A673 (cell line): ENCODE results near the gene NPPA. TPM values are rescaled to one million over a fixed set of nuclear protein-coding genes. Genes with fewer than 3 reads are reported as not detected.

ENCODE experiments used
- BruUV-seq: library from RNA; stranded (reverse); fragments of 400-500 nt; replicated peaks from 2 replicates; lab custom pipeline; 2021; lab: Mats Ljungman, UMichigan
- CTCF ChIA-PET: fragments of 300-600 bp; sonication (Branson Sonifier 250); formaldehyde crosslinking; loops from one replicate; lab custom pipeline; 2022; ENCODE audit warnings: antibody characterized with exemption; lab: Charles Lee
- POLR2A ChIA-PET: fragments of 300-600 bp; sonication (Branson Sonifier 250); formaldehyde crosslinking; loops from one replicate; lab custom pipeline; 2022; ENCODE audit warnings: antibody characterized with exemption; ENCODE audit not compliant: low non-redundant PET; lab: Charles Lee
- DNase-seq: peaks from one replicate; pipeline ENCODE4 v3.0.0-alpha.2; 2015; ENCODE audit warnings: low spot score
- H3K27ac ChIP-seq: fragments of 200-600 bp; sonication (generic); 2 replicates; pipeline ENCODE4 v1.5.1; 2016; ENCODE audit warnings: mixed run types, low read depth, mild to moderate bottlenecking, mixed read lengths, antibody characterized with exemption, low read length; ENCODE audit not compliant: poor library complexity, severe bottlenecking
- H3K27me3 ChIP-seq: fragments of 200-600 bp; sonication (generic); replicated peaks from 2 replicates; pipeline ENCODE4 v1.6.1; 2017; ENCODE audit warnings: mixed run types, low read depth, mild to moderate bottlenecking, mixed read lengths, antibody characterized with exemption, low read length; ENCODE audit not compliant: insufficient read depth, poor library complexity
- H3K36me3 ChIP-seq: fragments of 200-600 bp; sonication (generic); 2 replicates; pipeline ENCODE4 v1.6.1; 2016; ENCODE audit warnings: mixed run types, mild to moderate bottlenecking, mixed read lengths, antibody characterized with exemption, low read length; ENCODE audit not compliant: insufficient read depth, poor library complexity, severe bottlenecking
- H3K4me1 ChIP-seq: fragments of 200-600 bp; sonication (generic); 2 replicates; pipeline ENCODE4 v1.6.1; 2017; ENCODE audit warnings: mixed run types, mild to moderate bottlenecking, mixed read lengths, antibody characterized with exemption, low read length; ENCODE audit not compliant: insufficient read depth, poor library complexity, severe bottlenecking
- H3K4me3 ChIP-seq: fragments of 200-600 bp; sonication (generic); 2 replicates; pipeline ENCODE4 v1.5.1; 2016; ENCODE audit warnings: low read depth, mixed run types, mild to moderate bottlenecking, mixed read lengths, low read length; ENCODE audit not compliant: poor library complexity, severe bottlenecking
- H3K9me3 ChIP-seq: fragments of 200-600 bp; sonication (generic); 2 replicates; pipeline ENCODE4 v1.6.1; 2016; ENCODE audit warnings: mixed run types, low read depth, mild to moderate bottlenecking, mixed read lengths, antibody characterized with exemption, low read length; ENCODE audit not compliant: poor library complexity, severe bottlenecking
- EZH2 ChIP-seq: fragments of 200-600 bp; sonication (generic); IDR thresholded peaks from 2 replicates; pipeline ENCODE4 v1.6.1; 2017; ENCODE audit warnings: borderline replicate concordance, low read depth, mild to moderate bottlenecking, mixed read lengths, antibody characterized with exemption, low read length; ENCODE audit not compliant: poor library complexity, severe bottlenecking
- intact Hi-C: fragments of 100-400 bp; cut with micrococcal nuclease; formaldehyde crosslinking; loops from one replicate; pipeline ENCODE4 v1.10.0; 2022; ENCODE audit not compliant: unreplicated experiment
- total RNA-seq: library from RNA; stranded (reverse); gene quantifications from 2 replicates; pipeline ENCODE4 v1.2.3, GENCODE V29; 2021
- TF ChIP-seq, protein P1 (sequence below): fragments of 300-800, 200-600 bp; sonication (generic); conservative IDR thresholded peaks from 2 replicates; pipeline ENCODE4 v1.5.1; 2017; ENCODE audit warnings: low read depth, mild to moderate bottlenecking, antibody characterized with exemption, low read length, moderate library complexity, mixed read lengths

Gene NPPA
- total RNA-seq, 1 experiment from 2014 or later = not detected

DNA sequence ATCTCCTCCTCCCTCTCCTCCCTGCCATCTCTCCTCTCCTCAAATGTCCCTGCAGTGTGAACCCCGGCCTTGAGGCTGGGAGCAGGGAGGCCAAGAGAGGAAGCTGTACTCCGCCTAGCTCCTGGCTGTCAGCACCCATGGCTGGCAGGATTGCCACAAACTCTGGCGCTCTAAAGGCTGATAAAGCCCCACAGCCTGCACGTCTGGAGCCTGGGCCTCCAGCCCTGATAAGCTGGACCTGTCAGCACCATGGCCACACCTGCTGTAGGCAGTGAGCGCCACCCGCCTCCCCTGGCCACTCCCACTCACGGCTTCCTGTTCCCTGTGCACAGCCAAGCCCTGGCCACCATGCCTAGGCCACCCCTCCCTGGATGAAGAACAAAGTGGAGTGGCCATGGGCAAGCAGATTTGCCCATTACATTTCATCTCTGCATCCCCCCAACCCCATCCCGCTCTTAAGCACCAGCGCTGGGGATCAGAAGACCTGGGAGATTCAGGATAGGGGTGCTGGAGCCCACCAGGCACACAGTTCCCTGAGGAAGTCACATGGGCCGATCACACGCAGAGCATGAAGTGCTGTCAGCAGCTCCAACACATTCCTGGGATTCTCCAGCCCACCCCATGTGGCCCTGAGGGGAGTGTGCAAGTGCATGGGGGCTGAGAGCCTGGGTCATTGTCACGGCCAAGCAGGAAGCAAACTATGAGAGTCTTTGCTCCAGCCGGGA, 35.4 kb upstream of the NPPA start:
- CTCF ChIA-PET = no interaction called here

DNA sequence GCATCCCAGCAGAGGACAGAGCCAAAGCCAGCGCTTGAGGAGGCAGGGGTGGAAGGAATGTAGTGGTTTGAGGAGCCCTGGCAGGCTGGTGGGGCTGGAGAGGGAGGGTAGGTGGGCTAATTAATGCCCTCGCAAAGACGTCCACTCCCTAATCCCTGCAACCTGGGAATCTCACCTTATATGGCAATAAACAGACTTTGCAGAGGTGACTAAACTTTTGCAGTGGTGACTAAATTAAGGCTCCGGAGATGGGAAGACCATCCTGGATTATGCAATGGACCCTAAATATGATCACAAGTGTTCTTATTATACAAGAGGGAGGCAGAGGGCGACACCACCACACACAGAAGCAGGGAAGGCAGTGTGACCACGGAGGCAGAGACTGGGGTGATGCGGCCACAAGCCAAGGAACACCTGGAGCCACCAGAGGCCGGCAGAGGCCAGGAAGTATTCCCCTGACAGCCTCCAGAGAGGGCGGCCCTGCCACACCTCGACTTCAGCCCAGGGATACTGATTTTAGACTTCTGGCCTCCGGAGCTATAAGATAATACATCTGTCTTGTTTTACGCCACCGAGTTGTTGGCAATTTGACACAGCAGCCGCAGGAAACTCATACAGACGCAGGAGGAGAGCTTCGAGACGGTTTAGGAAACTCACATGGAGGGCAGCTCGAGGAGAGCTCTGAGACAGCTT, 34.3 kb upstream of the NPPA start:
- Histone ChIP-seq H3K27ac (no peak overlapping the region), H3K4me3 (no peak overlapping the region), H3K27me3 (peaks cover 30% of the 10 kb centered on the region), H3K36me3 (no peaks in the 10 kb centered on the region), H3K4me1 (no peaks in the 10 kb centered on the region), H3K9me3 (no peaks in the 10 kb centered on the region)
- no peak for TF ChIP-seq EZH2
- TF ChIP-seq, protein P1, sequence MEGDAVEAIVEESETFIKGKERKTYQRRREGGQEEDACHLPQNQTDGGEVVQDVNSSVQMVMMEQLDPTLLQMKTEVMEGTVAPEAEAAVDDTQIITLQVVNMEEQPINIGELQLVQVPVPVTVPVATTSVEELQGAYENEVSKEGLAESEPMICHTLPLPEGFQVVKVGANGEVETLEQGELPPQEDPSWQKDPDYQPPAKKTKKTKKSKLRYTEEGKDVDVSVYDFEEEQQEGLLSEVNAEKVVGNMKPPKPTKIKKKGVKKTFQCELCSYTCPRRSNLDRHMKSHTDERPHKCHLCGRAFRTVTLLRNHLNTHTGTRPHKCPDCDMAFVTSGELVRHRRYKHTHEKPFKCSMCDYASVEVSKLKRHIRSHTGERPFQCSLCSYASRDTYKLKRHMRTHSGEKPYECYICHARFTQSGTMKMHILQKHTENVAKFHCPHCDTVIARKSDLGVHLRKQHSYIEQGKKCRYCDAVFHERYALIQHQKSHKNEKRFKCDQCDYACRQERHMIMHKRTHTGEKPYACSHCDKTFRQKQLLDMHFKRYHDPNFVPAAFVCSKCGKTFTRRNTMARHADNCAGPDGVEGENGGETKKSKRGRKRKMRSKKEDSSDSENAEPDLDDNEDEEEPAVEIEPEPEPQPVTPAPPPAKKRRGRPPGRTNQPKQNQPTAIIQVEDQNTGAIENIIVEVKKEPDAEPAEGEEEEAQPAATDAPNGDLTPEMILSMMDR = no peak
- ChIA-PET POLR2A (no interaction called here), CTCF (no interaction called here)
- intact Hi-C loops = no loop called here
- no TSS peak for BruUV-seq
- no peak for DNase-seq

More for the DNA sequence above, 35.4 kb upstream of the NPPA start:
- H3K9me3 ChIP-seq = no peaks in the 10 kb centered on the region
- no peak overlapping the region for H3K4me3 ChIP-seq
- TF ChIP-seq EZH2 = no peak
- TF ChIP-seq, protein P1 = no peak
- intact Hi-C loops = no loop called here
- no peak for DNase-seq
- no peaks in the 10 kb centered on the region for H3K36me3 ChIP-seq
- no peaks in the 10 kb centered on the region for H3K4me1 ChIP-seq
- BruUV-seq = no TSS peak
- H3K27ac ChIP-seq = no peak overlapping the region
- peaks cover 20% of the 10 kb centered on the region for H3K27me3 ChIP-seq
- POLR2A ChIA-PET = no interaction called here

DNA sequence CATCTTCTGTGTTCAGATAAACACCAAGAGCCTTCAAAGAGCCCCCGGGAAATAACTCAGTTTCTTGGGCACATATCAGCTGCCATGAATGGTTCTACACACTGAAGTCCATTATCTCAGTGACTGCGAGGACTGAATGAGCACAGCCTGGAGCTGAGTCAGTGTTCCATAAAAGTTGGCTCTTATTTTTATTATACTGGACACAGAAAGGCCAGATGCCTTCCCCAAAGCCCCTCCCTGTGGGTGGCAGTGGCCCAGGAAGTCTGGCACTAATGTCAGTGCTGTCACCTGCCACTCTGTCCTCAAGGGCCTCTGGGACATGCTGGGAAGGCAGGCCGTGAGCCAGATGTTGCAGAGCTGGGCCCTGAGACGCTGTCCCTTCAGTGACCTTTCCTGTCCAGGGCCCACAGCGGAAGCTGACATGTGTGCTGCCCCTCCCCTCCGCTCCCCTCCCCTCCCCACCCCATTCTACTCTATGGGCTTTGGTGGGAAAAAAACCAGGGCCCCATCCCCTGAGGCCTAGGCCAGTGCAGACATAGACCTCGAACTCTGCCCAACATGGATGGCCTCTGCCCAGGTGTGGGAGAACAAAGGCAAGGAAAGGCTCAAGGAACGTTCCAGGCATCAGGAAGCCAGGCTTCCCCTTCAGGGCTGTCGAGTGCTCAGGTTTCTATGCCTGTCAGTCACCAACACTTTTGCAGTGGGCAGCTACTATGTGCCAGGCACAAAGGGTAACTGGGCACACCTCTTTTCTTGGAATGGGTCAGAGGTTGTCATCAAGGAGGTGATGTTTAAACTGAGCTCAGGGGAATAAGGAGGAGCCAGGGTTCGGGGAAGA, 33.5 kb upstream of the NPPA start:
- H3K27ac ChIP-seq = no peak overlapping the region
- no peak for TF ChIP-seq EZH2
- TF ChIP-seq, protein P1 = no peak
- intact Hi-C loops = no loop called here
- no peak overlapping the region for H3K4me3 ChIP-seq
- no TSS peak for BruUV-seq
- H3K27me3 ChIP-seq = peaks cover 34% of the 10 kb centered on the region
- ChIA-PET POLR2A (no interaction called here), CTCF (no interaction called here)
- H3K36me3 ChIP-seq = no peaks in the 10 kb centered on the region
- H3K4me1 ChIP-seq = no peaks in the 10 kb centered on the region
- no peak for DNase-seq
- no peaks in the 10 kb centered on the region for H3K9me3 ChIP-seq
